ENCODE measurements around the gene CAND1.

Gene CAND1

DNA sequence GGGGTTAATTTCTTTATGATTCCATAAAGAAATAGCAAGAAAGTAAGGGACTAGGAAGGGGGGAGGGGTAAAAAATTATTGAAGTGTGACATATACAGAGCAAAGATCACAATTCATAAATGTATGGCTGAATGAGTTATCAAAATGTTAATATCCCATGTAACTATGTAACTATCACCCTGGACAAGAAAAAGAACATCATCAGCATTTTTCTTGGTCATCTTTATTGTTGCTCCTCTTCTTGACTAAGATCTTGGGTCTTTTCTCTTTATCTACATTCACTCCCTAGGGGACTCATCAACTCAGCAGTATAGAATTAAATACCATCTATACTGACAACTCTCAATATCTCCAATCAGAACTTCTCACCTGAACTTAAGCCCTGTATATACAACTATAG, 57.5 kb downstream of the CAND1 start:
- TF ChIP-seq TAF1 (IDR thresholded peaks at IDR 0.05; ENCODE audit: borderline replicate concordance, insufficient read depth, low read length): no peak
- no peak for TF ChIP-seq FOXP2 (optimal IDR thresholded peaks at IDR 0.05; ENCODE audit: borderline replicate concordance, extremely low read depth, extremely low read length, insufficient read depth)
- no peak for TF ChIP-seq REST (IDR thresholded peaks at IDR 0.05; ENCODE audit: insufficient read depth in 1 of 2, low read depth in 2 of 2, low read length in 2 of 2)
- TF ChIP-seq POLR2AphosphoS5 (IDR thresholded peaks at IDR 0.05; ENCODE audit: low read depth, low read length): no peak
- no peak for TF ChIP-seq SIN3A (IDR thresholded peaks at IDR 0.05; ENCODE audit: borderline replicate concordance, insufficient read depth, low read length)

GRCh38 chr12:67327466-67327865, 58.3 kb downstream of the CAND1 start:
- no peak for TF ChIP-seq POLR2AphosphoS5 (IDR thresholded peaks at IDR 0.05; ENCODE audit: low read depth, low read length)

- no peak for TF ChIP-seq TAF1 (IDR thresholded peaks at IDR 0.05; ENCODE audit: borderline replicate concordance, insufficient read depth, low read length)
- TF ChIP-seq POLR2AphosphoS5 (IDR thresholded peaks at IDR 0.05; ENCODE audit: low read depth, low read length): no peak
- TF ChIP-seq FOXP2 (optimal IDR thresholded peaks at IDR 0.05; ENCODE audit: borderline replicate concordance, extremely low read depth, extremely low read length, insufficient read depth): no peak
- no peak for TF ChIP-seq SIN3A (IDR thresholded peaks at IDR 0.05; ENCODE audit: borderline replicate concordance, insufficient read depth, low read length)
- TF ChIP-seq REST (IDR thresholded peaks at IDR 0.05; ENCODE audit: insufficient read depth in 1 of 2, low read depth in 2 of 2, low read length in 2 of 2): no peak
Measured at GRCh38 chr12:67331123-67331522, 62.0 kb downstream of the CAND1 start.

GRCh38 chr12:67331828-67332227, 62.7 kb downstream of the CAND1 start:
- TF ChIP-seq POLR2AphosphoS5 (IDR thresholded peaks at IDR 0.05; ENCODE audit: low read depth, low read length): no peak
- no peak for TF ChIP-seq REST (IDR thresholded peaks at IDR 0.05; ENCODE audit: insufficient read depth in 1 of 2, low read depth in 2 of 2, low read length in 2 of 2)
- TF ChIP-seq FOXP2 (optimal IDR thresholded peaks at IDR 0.05; ENCODE audit: borderline replicate concordance, extremely low read depth, extremely low read length, insufficient read depth): no peak
- TF ChIP-seq TAF1 (IDR thresholded peaks at IDR 0.05; ENCODE audit: borderline replicate concordance, insufficient read depth, low read length): no peak
- no peak for TF ChIP-seq SIN3A (IDR thresholded peaks at IDR 0.05; ENCODE audit: borderline replicate concordance, insufficient read depth, low read length)

- no peak for TF ChIP-seq TAF1 (IDR thresholded peaks at IDR 0.05; ENCODE audit: borderline replicate concordance, insufficient read depth, low read length)
- no peak for TF ChIP-seq FOXP2 (optimal IDR thresholded peaks at IDR 0.05; ENCODE audit: borderline replicate concordance, extremely low read depth, extremely low read length, insufficient read depth)
- no peak for TF ChIP-seq REST (IDR thresholded peaks at IDR 0.05; ENCODE audit: insufficient read depth in 1 of 2, low read depth in 2 of 2, low read length in 2 of 2)
- TF ChIP-seq SIN3A (IDR thresholded peaks at IDR 0.05; ENCODE audit: borderline replicate concordance, insufficient read depth, low read length): no peak
- no peak for TF ChIP-seq POLR2AphosphoS5 (IDR thresholded peaks at IDR 0.05; ENCODE audit: low read depth, low read length)
Measured at GRCh38 chr12:67333649-67334048, 64.5 kb downstream of the CAND1 start.

All from PFSK-1 (cell line).